GM23338 (cell line): ENCODE data around the gene TWF2.

Source experiments
- CREB1 ChIP-seq: fragments of 250-450 bp; sonication (Bioruptor Pico); IDR thresholded peaks from 2 replicates; pipeline ENCODE4 v1.5.0; 2020; ENCODE audit warnings: low read depth, mild to moderate bottlenecking, moderate library complexity
- EZH2 ChIP-seq: fragments of 200-600 bp; sonication (generic); IDR thresholded peaks from one replicate; pipeline ENCODE4 v1.8.0; 2017; ENCODE audit warnings: antibody characterized with exemption, mild to moderate bottlenecking, low read depth; ENCODE audit not compliant: unreplicated experiment
- EZH2phosphoT487 ChIP-seq: fragments of 200-600 bp; sonication (generic); IDR thresholded peaks from one replicate; pipeline ENCODE4 v1.8.1; 2018; ENCODE audit warnings: antibody characterized with exemption; ENCODE audit not compliant: unreplicated experiment
- JUNB ChIP-seq: IDR thresholded peaks from one replicate; pipeline ENCODE4 v1.6.1; 2016; ENCODE audit warnings: antibody characterized with exemption; ENCODE audit not compliant: unreplicated experiment
- NANOG ChIP-seq: IDR thresholded peaks from 2 replicates; pipeline ENCODE4 v1.6.1; 2016; ENCODE audit warnings: antibody characterized with exemption, borderline replicate concordance
- POLR2AphosphoS5 ChIP-seq: IDR thresholded peaks from 2 replicates; pipeline ENCODE4 v1.6.1; 2016; ENCODE audit warnings: antibody characterized with exemption, low read depth
- TF ChIP-seq, protein P1 (sequence below), 2 experiments: fragments of 200-600 bp in 1 of 2; sonication (generic) in 1 of 2; conservative IDR thresholded peaks; 2 replicates each; pipeline versions ENCODE4 v1.5.1 to v1.6.1; 2016 to 2017; ENCODE audit warnings: antibody characterized with exemption in 2 of 2, low read depth in 2 of 2, mild to moderate bottlenecking in 2 of 2, moderate library complexity in 1 of 2
- TF ChIP-seq, protein P2 (sequence below): IDR thresholded peaks from one replicate; pipeline ENCODE4 v1.6.1; 2018; ENCODE audit warnings: antibody characterized with exemption; ENCODE audit not compliant: unreplicated experiment

- TF ChIP-seq, protein P1, sequence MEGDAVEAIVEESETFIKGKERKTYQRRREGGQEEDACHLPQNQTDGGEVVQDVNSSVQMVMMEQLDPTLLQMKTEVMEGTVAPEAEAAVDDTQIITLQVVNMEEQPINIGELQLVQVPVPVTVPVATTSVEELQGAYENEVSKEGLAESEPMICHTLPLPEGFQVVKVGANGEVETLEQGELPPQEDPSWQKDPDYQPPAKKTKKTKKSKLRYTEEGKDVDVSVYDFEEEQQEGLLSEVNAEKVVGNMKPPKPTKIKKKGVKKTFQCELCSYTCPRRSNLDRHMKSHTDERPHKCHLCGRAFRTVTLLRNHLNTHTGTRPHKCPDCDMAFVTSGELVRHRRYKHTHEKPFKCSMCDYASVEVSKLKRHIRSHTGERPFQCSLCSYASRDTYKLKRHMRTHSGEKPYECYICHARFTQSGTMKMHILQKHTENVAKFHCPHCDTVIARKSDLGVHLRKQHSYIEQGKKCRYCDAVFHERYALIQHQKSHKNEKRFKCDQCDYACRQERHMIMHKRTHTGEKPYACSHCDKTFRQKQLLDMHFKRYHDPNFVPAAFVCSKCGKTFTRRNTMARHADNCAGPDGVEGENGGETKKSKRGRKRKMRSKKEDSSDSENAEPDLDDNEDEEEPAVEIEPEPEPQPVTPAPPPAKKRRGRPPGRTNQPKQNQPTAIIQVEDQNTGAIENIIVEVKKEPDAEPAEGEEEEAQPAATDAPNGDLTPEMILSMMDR (conservative IDR thresholded peaks at IDR 0.05; ENCODE audit: low read depth in 2 of 2), result no peak
- no peak for TF ChIP-seq EZH2
- no peak for TF ChIP-seq POLR2AphosphoS5
- no peak for TF ChIP-seq EZH2phosphoT487
- TF ChIP-seq JUNB, result no peak
- no peak for TF ChIP-seq NANOG
- TF ChIP-seq, protein P2, sequence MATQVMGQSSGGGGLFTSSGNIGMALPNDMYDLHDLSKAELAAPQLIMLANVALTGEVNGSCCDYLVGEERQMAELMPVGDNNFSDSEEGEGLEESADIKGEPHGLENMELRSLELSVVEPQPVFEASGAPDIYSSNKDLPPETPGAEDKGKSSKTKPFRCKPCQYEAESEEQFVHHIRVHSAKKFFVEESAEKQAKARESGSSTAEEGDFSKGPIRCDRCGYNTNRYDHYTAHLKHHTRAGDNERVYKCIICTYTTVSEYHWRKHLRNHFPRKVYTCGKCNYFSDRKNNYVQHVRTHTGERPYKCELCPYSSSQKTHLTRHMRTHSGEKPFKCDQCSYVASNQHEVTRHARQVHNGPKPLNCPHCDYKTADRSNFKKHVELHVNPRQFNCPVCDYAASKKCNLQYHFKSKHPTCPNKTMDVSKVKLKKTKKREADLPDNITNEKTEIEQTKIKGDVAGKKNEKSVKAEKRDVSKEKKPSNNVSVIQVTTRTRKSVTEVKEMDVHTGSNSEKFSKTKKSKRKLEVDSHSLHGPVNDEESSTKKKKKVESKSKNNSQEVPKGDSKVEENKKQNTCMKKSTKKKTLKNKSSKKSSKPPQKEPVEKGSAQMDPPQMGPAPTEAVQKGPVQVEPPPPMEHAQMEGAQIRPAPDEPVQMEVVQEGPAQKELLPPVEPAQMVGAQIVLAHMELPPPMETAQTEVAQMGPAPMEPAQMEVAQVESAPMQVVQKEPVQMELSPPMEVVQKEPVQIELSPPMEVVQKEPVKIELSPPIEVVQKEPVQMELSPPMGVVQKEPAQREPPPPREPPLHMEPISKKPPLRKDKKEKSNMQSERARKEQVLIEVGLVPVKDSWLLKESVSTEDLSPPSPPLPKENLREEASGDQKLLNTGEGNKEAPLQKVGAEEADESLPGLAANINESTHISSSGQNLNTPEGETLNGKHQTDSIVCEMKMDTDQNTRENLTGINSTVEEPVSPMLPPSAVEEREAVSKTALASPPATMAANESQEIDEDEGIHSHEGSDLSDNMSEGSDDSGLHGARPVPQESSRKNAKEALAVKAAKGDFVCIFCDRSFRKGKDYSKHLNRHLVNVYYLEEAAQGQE, result no peak
- no peak for TF ChIP-seq CREB1 (CRISPR knock-in tag)
Measured at GRCh38 chr3:52184690-52185089, 54.3 kb downstream of the TWF2 start.
